ENCODE results near the gene SLAMF8.

The SLAMF8 gene

DNA sequence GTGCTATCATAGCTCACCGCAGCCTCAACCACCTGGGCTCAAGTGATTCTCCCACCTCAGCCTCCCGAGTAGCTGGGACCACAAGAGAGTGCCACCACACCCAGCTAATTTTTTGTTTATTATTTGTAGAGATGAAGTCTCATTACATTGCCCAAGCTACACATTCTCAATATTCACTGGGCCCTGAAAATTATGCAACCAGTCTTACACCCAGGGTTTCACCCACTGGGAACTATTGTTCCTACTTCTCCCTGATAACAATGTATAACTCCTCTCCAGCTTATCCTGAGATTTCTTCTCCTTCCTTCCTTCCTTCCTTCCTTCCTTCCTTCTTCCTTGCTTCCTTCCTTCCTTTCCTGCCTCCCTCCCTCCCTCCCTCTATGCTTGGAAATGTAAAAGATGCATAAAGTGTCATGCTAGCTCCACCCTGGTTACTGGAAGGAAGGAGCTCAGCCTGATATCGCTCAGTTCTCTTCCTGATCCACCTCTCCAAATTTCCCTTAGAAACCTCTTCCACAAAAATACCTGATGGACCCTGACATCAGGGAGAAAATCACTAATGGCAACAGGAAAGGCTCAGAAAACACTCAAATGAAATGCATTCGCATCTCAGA, 47.0 kb downstream of the SLAMF8 start:
- DNase-seq: no peak

DNA sequence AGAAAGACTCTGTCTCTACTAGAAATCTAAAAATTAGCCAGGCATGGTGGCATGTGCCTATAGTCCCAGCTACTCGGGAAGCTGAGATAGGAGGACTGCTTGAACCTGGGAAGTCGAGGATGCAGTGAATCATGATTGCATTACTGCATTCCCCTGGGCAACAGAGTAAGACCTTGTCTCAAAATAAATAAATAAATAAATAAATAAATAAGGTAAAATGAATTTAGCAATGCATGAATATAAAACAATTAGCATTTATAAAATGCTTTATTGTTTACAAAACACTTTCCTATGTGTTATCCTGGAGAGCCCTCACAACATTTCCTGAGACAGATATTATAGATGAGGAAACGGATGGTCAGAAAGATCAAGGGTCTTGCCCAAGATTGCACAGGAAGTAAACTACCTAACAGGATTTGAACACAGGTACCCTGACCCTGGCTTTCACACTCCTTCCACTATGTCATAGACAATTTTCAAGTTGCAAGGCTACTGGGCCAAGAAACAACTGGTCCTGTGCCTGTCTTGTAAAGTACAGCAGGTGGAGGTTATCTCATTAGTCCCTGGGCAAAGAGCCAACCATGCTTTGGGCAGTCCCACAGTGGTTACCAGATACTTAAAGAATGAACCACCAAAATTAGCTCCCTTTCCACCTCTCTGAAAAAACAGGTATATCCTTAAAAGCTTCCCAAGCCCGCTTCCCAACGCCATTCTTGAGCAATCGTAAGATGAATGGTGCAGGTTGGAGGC, 51.2 kb downstream of the SLAMF8 start:
- no peak for DNase-seq

- no peak for DNase-seq
These were observed 52.5 kb downstream of the SLAMF8 start for GRCh38 chr1:159879136-159879535.

DNA sequence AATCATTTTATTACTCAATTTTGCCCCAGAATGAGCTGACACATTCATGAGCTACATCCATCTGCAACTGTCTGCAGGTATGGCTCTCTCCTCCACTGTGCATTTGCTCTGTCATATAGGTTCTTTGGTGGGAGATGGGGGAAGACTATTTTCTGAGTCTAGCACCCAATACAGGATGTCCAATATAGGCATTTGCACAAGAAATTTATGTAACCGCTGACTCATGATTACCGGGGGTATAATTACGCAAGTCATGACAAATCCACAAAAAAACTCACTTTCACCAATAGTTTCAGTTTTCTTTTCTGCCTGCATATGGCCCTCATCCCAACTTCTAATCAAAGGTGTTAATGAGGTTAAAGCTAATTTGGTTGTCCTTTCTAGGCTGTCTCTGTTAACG, 53.3 kb downstream of the SLAMF8 start:
- DNase-seq: no peak

DNA sequence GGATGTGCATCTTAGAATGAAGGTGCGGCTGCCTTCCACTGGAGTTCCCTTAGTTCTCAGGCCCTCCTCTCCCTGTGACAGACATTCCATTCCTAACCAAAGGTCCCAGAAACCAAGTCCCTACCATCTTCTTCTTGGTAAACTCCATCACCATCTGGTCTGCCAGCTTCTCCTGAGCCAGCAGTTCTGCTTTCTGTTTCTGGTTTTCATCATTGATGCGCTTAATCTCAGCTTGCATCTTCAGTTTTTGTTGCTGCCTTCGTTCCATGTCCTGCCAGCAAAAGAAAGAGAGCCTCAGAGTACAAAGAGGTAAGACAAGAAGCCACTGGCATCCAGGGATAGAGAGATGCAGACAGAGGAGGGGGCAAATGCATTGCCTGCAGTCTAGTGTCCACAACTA, 53.8 kb downstream of the SLAMF8 start:
- DNase-seq: no peak

DNA sequence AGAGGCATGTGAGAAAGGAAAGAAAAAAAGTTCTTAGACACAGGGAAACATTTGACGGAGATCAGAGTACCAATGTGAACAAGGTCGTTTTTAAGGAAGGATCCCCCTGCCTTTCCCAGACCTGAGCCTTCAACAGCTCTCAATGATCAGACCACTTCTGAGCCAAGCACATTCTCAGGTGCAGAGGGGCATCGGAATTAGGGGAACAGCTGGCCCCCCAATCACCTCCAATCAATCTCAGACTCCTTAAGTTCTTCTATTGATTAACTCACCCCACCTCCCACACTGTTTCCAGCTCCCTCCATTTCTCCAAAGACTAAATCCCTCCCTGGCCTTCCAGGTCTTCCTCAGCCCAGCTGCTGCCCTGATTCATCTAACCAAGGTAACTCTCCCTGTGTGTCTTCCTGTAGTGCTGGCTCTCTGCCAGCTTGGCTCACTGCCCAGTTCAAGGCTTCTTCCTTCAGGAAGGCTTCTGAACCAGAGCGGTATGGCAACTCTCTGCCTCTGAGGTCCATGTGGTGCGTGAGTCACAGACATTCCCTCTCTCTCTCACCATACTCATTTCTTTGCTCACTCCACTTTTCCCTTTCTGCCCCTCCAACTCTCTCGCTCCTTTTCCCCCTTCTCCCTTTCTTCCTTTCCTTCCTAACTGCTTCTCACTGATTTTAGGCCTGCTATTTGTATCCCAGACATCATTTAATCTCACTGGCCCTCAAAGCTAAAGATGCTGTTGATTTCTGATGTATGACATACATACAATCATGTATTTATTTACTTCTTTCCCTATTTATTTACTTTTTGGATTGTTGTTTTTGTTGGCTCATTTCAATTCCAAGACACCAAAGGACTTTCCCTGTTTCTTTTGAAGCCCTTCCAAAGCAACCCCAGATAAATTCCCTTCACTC, 55.2 kb downstream of the SLAMF8 start:
- DNase-seq: no peak

- DNase-seq: no peak
These were observed 55.8 kb downstream of the SLAMF8 start for GRCh38 chr1:159882527-159882862.

GRCh38 chr1:159883134-159883533, 56.5 kb downstream of the SLAMF8 start:
- no peak for DNase-seq

- no peak for DNase-seq
These were observed 57.6 kb downstream of the SLAMF8 start for GRCh38 chr1:159884296-159884695.
